HepG2 (cell line): ENCODE data around the gene FBXO4. TPM values are rescaled to one million over a fixed set of nuclear protein-coding genes. Genes with fewer than 3 reads are reported as not detected.

Source experiments
- ATAC-seq: fragments of 200-7000 bp; cut with Tn5 transposase; 3 replicates; pipeline ENCODE4 v1.9.1; 2020; ENCODE audit warnings: mild to moderate bottlenecking, moderate library complexity
- BruUV-seq: library from RNA; stranded (reverse); fragments of 400-500 nt; replicated peaks from 2 replicates; lab custom pipeline; 2021; lab: Mats Ljungman, UMichigan
- CTCF ChIA-PET: fragments of 300-600 bp; formaldehyde crosslinking; extraction: SDS; loops from one replicate; lab custom pipeline; 2021; ENCODE audit warnings: low total read pairs, inconsistent platforms, low intra/inter-chr PET ratio; lab: Yijun Ruan, JAX
- POLR2A ChIA-PET: fragments of 350-600 bp; sonication (Branson Sonifier 250); formaldehyde crosslinking; loops from one replicate; lab custom pipeline; 2020; ENCODE audit warnings: antibody characterized with exemption, inconsistent platforms; lab: Yijun Ruan, JAX
- DNase-seq: peaks from one replicate; pipeline ENCODE4 v3.0.0-alpha.2; 2015; ENCODE audit warnings: low spot score
- FAIRE-seq: peaks from 3 replicates; lab custom pipeline; 2011; peaks lifted over from hg19 to GRCh38; lab: Jason Lieb, UNC
- H2AFZ ChIP-seq: one replicate; pipeline ENCODE4 v1.6.1; 2011; ENCODE audit warnings: low read length, inconsistent platforms
- H3K27ac ChIP-seq: fragments of 300-600 bp; 3 replicates; pipeline ENCODE4 v1.8.0; 2011; ENCODE audit warnings: mixed run types, mild to moderate bottlenecking, mixed read lengths, low read length, inconsistent platforms; ENCODE audit not compliant: insufficient read depth; ENCODE audit errors: extremely low read length
- H3K27me3 ChIP-seq, 2 experiments: fragments of 200-600 bp in 1 of 2; 2 replicates in 1 of 2; 3 replicates in 1 of 2; pipeline versions ENCODE4 v1.6.0 to v1.8.0; 2011; ENCODE audit warnings: low read length in 2 of 2, mild to moderate bottlenecking in 2 of 2, moderate library complexity in 2 of 2, inconsistent platforms in 1 of 2; ENCODE audit not compliant: insufficient read depth in 2 of 2, control insufficient read depth in 1 of 2
- H3K36me3 ChIP-seq, 2 experiments: fragments of 200-600 bp in 1 of 2; replicated peaks in 1 of 2; 2 replicates in 1 of 2; 3 replicates in 1 of 2; pipeline versions ENCODE4 v1.5.1 to v1.8.0; 2011; ENCODE audit warnings: low read length in 2 of 2, inconsistent platforms in 1 of 2; ENCODE audit not compliant: insufficient read depth in 2 of 2, control insufficient read depth in 1 of 2
- H3K4me1 ChIP-seq: 2 replicates; pipeline ENCODE4 v1.5.1; 2012; ENCODE audit warnings: low read length, inconsistent platforms; ENCODE audit not compliant: insufficient read depth
- H3K4me2 ChIP-seq: 2 replicates; pipeline ENCODE4 v1.6.0; 2011; ENCODE audit warnings: low read depth, low read length, inconsistent platforms
- H3K4me3 ChIP-seq, 3 experiments: fragments of 200-600 bp in 1 of 3; sonication (generic), shearing (Covaris generic) in 1 of 3; replicated peaks in 1 of 3; 2 replicates each; pipeline ENCODE4 v1.5.1; 2011 to 2016; ENCODE audit warnings: low read length in 3 of 3, inconsistent platforms in 2 of 3, low read depth in 2 of 3, mild to moderate bottlenecking in 2 of 3, control low read depth in 1 of 3, mixed read lengths in 1 of 3; ENCODE audit not compliant: insufficient read depth in 1 of 3
- H3K79me2 ChIP-seq: one replicate; pipeline ENCODE4 v1.6.1; 2011; ENCODE audit warnings: low read length, inconsistent platforms; ENCODE audit not compliant: insufficient read depth
- H3K9ac ChIP-seq: 2 replicates; pipeline ENCODE4 v1.6.0; 2011; ENCODE audit warnings: mild to moderate bottlenecking, low read depth, low read length, inconsistent platforms; ENCODE audit not compliant: insufficient read depth
- H3K9me3 ChIP-seq: 2 replicates; pipeline ENCODE4 v1.5.1; 2012; ENCODE audit warnings: mild to moderate bottlenecking, low read length
- H4K20me1 ChIP-seq: 2 replicates; pipeline ENCODE4 v1.6.0; 2011; ENCODE audit warnings: inconsistent platforms, mild to moderate bottlenecking, low read length, moderate library complexity; ENCODE audit not compliant: insufficient read depth
- KDM1A ChIP-seq: IDR thresholded peaks from 2 replicates; pipeline ENCODE4 v1.6.1; 2016; ENCODE audit warnings: missing compliant biosample characterization
- MAFK ChIP-seq, 2 experiments: IDR thresholded peaks in 1 of 2; conservative IDR thresholded peaks in 1 of 2; 2 replicates each; pipeline ENCODE4 v1.6.1; 2011; ENCODE audit warnings: improper control_type of control experiment in 2 of 2, low read length in 2 of 2
- NFE2L2 ChIP-seq: fragments of 150-350 bp; IDR thresholded peaks from 2 replicates; pipeline ENCODE4 v1.6.1; 2014; ENCODE audit warnings: low read length
- SNRNP70 ChIP-seq: fragments of 200-400 bp; formaldehyde crosslinking; IDR thresholded peaks from 2 replicates; pipeline ENCODE4 v1.6.1; 2017; ENCODE audit warnings: mild to moderate bottlenecking, low read depth, low read length, moderate library complexity
- SUZ12 ChIP-seq: fragments of 150-350 bp; IDR thresholded peaks from 2 replicates; pipeline ENCODE4 v1.6.1; 2014; ENCODE audit warnings: low read depth, low read length
- YEATS4 ChIP-seq: sonication (generic); formaldehyde crosslinking; IDR thresholded peaks from 2 replicates; pipeline ENCODE4 v1.4.0; 2020; ENCODE audit warnings: missing genetic modification reagents, borderline replicate concordance
- ZNF143 ChIP-seq: sonication (generic); formaldehyde crosslinking; IDR thresholded peaks from 2 replicates; pipeline ENCODE4 v1.4.0; 2020; ENCODE audit warnings: missing genetic modification reagents
- ZNF446 ChIP-seq: sonication (generic); formaldehyde crosslinking; IDR thresholded peaks from 2 replicates; pipeline ENCODE4 v1.5.0; 2020; ENCODE audit warnings: mild to moderate bottlenecking, missing genetic modification reagents
- ZNF605 ChIP-seq: sonication (generic); formaldehyde crosslinking; IDR thresholded peaks from 2 replicates; pipeline ENCODE4 v1.8.0; 2022; ENCODE audit warnings: mild to moderate bottlenecking, missing genetic modification reagents
- ZNF720 ChIP-seq: sonication (generic); formaldehyde crosslinking; IDR thresholded peaks from 2 replicates; pipeline ENCODE4 v1.4.0; 2020; ENCODE audit warnings: missing genetic modification reagents
- WGBS: methylation state at CpG from one replicate; pipeline ENCODE4 v1.1.6; 2017; ENCODE audit warnings: low lambda C conversion rate; 5-methylcytosine and 5-hydroxymethylcytosine counted together
- in situ Hi-C: cut with HindIII; loops from 2 replicates; pipeline ENCODE4 v1.10.0; 2017; ENCODE audit warnings: low pct_unique_long_range_greater_than_20kb; ENCODE audit not compliant: extremely low pct_ligation_motif_present
- intact Hi-C: fragments of 100-400 bp; cut with micrococcal nuclease; formaldehyde crosslinking; loops from one replicate; pipeline ENCODE4 v1.10.0; 2022; ENCODE audit not compliant: unreplicated experiment
- polyA plus RNA-seq, 8 experiments: library from polyadenylated mRNA; depleted of rRNA in 3 of 8; stranded (reverse) in 7 of 8; unstranded in 1 of 8; fragments of >200 nt; fragmentation: Illumina TruSeq in 4 of 8; extraction: Trizol in 4 of 8; gene quantifications; 2 replicates each; pipeline versions ENCODE4 v1.2.1 to v1.2.3, GENCODE V29; 2011 to 2016; ENCODE audit warnings: low read depth in 4 of 8, missing spikeins in 1 of 8, mixed read lengths in 1 of 8; ENCODE audit not compliant: insufficient read depth in 1 of 8
- total RNA-seq, 5 experiments: library from RNA; depleted of rRNA; stranded (reverse); fragments of >200 nt; fragmentation: Illumina TruSeq; extraction: Trizol; gene quantifications; 2 replicates each; pipeline ENCODE4 v1.2.3, GENCODE V29; 2016; ENCODE audit warnings: low read depth in 1 of 5
- TF ChIP-seq, protein P1 (sequence below): sonication (generic); formaldehyde crosslinking; IDR thresholded peaks from 2 replicates; pipeline ENCODE4 v1.5.0; 2020; ENCODE audit warnings: missing genetic modification reagents, mild to moderate bottlenecking, borderline replicate concordance
- TF ChIP-seq, protein P2 (sequence below): sonication (generic); formaldehyde crosslinking; IDR thresholded peaks from 2 replicates; pipeline ENCODE4 v1.5.1; 2020; ENCODE audit warnings: mild to moderate bottlenecking, missing genetic modification reagents
- TF ChIP-seq, protein P3 (sequence below): sonication (generic); formaldehyde crosslinking; IDR thresholded peaks from 2 replicates; pipeline ENCODE4 v1.4.0; 2020; ENCODE audit warnings: missing genetic modification reagents
- TF ChIP-seq, protein P4 (sequence below): sonication (generic); formaldehyde crosslinking; IDR thresholded peaks from 2 replicates; pipeline ENCODE4 v1.5.0; 2020; ENCODE audit warnings: mild to moderate bottlenecking, low read depth, missing genetic modification reagents, borderline replicate concordance

FBXO4 gene
- total and polyA plus RNA-seq, 2 of the 13 experiments (the other 11 are each of a cell fraction or from before 2014, with no cell fraction given), result 5.2 to 16.4 TPM

DNA sequence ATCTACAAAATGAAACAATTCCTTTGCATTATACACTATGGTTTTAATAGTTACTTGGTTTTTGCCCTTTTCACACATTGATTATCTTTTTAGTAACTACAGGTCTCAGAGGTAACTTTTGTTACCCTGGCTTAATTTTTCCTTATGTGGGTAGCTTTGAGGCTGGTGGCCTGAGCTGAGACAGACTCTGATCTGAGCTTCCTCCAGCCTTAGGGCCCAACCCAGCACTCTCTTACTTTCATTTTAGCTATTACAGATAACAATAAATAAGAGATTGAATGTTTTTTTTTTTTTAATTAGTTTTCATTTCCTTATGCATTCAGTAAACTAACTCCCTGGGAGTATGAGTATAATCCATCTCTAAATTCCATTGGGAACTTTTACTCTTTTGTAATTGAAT, 39.8 kb upstream of the FBXO4 start (continued):
- TF ChIP-seq, protein P1, sequence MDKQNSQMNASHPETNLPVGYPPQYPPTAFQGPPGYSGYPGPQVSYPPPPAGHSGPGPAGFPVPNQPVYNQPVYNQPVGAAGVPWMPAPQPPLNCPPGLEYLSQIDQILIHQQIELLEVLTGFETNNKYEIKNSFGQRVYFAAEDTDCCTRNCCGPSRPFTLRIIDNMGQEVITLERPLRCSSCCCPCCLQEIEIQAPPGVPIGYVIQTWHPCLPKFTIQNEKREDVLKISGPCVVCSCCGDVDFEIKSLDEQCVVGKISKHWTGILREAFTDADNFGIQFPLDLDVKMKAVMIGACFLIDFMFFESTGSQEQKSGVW, result no peak
- TF ChIP-seq, protein P2, sequence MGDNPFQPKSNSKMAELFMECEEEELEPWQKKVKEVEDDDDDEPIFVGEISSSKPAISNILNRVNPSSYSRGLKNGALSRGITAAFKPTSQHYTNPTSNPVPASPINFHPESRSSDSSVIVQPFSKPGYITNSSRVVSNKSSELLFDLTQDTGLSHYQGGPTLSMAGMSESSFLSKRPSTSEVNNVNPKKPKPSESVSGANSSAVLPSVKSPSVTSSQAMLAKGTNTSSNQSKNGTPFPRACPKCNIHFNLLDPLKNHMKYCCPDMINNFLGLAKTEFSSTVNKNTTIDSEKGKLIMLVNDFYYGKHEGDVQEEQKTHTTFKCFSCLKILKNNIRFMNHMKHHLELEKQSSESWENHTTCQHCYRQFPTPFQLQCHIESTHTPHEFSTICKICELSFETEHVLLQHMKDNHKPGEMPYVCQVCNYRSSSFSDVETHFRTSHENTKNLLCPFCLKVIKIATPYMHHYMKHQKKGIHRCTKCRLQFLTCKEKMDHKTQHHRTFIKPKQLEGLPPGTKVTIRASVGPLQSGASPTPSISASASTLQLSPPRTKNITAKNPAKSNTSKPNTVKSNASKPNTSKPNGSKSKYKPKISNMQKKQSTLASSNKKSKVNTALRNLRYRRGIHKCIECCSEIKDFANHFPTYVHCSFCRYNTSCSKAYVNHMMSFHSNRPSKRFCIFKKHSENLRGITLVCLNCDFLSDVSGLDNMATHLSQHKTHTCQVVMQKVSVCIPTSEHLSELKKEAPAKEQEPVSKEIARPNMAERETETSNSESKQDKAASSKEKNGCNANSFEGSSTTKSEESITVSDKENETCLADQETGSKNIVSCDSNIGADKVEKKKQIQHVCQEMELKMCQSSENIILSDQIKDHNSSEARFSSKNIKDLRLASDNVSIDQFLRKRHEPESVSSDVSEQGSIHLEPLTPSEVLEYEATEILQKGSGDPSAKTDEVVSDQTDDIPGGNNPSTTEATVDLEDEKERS (CRISPR knock-in tag), result no peak
- TF ChIP-seq NFE2L2 (no peak), SNRNP70 (no peak)
- TF ChIP-seq, protein P3, sequence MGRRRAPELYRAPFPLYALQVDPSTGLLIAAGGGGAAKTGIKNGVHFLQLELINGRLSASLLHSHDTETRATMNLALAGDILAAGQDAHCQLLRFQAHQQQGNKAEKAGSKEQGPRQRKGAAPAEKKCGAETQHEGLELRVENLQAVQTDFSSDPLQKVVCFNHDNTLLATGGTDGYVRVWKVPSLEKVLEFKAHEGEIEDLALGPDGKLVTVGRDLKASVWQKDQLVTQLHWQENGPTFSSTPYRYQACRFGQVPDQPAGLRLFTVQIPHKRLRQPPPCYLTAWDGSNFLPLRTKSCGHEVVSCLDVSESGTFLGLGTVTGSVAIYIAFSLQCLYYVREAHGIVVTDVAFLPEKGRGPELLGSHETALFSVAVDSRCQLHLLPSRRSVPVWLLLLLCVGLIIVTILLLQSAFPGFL (CRISPR knock-in tag), result no peak

DNA sequence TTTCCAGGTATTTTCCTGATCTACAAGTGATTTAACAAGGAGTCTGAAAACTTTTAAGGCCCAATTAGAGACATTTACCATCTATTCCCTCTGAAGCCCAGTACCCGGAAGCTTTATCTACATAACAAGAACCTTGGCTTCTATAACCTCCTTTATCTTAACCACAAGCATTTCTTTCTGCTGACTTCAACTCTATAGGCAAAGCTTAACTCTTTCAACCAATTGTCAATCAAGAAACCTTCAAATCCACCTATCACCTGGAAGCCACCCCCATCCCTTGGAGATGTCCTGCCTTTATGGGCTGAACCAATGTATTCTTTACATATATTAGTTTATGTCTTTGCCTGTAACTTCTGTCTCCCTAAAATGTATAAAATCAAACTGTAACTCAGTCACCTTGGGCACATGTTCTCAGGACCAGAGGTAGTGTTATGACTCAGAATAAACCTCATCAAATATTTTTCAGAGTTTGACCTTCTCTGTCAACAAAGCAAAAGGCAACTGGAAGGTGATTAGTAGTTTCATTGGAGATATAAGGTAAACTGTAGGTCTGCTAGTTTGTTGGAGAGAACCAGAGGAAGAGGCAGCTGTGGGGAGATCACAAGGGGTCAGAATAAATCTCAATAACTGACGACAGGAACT, 33.9 kb upstream of the FBXO4 start:
- H3K9ac ChIP-seq, result no peak overlapping the region
- 24% methylated on average over 2 of the region's 2 CpGs for WGBS
- ChIA-PET POLR2A (no interaction called here), CTCF (no interaction called here)
- H3K9me3 ChIP-seq, result no peaks in the 10 kb centered on the region
- H3K27ac ChIP-seq, result no peak overlapping the region
- H3K4me2 ChIP-seq, result no peak overlapping the region
- H3K27me3 ChIP-seq, result no peaks in the 10 kb centered on the region
- no peak overlapping the region for H3K4me3 ChIP-seq
- ATAC-seq (no peak), FAIRE-seq (no peak), DNase-seq (no peak)
- H3K79me2 ChIP-seq, result no peaks in the 10 kb centered on the region
- H4K20me1 ChIP-seq, result no peaks in the 10 kb centered on the region
- intact Hi-C loops, result no loop called here
- H2AFZ ChIP-seq, result no peak overlapping the region
- no peaks in the 10 kb centered on the region for H3K36me3 ChIP-seq
- in situ Hi-C loops, result no loop called here
- H3K4me1 ChIP-seq, result no peaks in the 10 kb centered on the region
- no TSS peak for BruUV-seq
- TF ChIP-seq ZNF720 (CRISPR knock-in tag), result no peak
- no peak for TF ChIP-seq ZNF143 (CRISPR knock-in tag)
- TF ChIP-seq SUZ12, result no peak
- no peak for TF ChIP-seq ZNF446 (CRISPR knock-in tag)
- no peak for TF ChIP-seq YEATS4
- TF ChIP-seq ZNF605 (CRISPR knock-in tag), result no peak
- TF ChIP-seq MAFK (conservative IDR thresholded peaks at IDR 0.05 in 1 of 2, IDR thresholded peaks at IDR 0.05 in 1 of 2; ENCODE audit: low read length in 2 of 2), result no peak
- TF ChIP-seq, protein P4, sequence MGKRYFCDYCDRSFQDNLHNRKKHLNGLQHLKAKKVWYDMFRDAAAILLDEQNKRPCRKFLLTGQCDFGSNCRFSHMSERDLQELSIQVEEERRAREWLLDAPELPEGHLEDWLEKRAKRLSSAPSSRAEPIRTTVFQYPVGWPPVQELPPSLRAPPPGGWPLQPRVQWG (CRISPR knock-in tag), result no peak
- TF ChIP-seq KDM1A (CRISPR knock-in tag), result no peak
